Activated naive CD4-positive, alpha-beta T cell (primary cell): ENCODE measurements around the gene HSPA1B.
"Not testable (repeated sequence)": the region's sequence is repeated elsewhere in the genome, so short reads cannot be mapped to it uniquely, and the experiment has no call there.

Source experiments
- DNase-seq, 4 experiments: peaks; one replicate each; lab custom pipeline; 2025; lab: John Stamatoyannopoulos, UW

HSPA1B gene

GRCh38 chr6:31799781-31800180 lies 27.8 kb upstream of the HSPA1B start:
- no peak for DNase-seq

DNA sequence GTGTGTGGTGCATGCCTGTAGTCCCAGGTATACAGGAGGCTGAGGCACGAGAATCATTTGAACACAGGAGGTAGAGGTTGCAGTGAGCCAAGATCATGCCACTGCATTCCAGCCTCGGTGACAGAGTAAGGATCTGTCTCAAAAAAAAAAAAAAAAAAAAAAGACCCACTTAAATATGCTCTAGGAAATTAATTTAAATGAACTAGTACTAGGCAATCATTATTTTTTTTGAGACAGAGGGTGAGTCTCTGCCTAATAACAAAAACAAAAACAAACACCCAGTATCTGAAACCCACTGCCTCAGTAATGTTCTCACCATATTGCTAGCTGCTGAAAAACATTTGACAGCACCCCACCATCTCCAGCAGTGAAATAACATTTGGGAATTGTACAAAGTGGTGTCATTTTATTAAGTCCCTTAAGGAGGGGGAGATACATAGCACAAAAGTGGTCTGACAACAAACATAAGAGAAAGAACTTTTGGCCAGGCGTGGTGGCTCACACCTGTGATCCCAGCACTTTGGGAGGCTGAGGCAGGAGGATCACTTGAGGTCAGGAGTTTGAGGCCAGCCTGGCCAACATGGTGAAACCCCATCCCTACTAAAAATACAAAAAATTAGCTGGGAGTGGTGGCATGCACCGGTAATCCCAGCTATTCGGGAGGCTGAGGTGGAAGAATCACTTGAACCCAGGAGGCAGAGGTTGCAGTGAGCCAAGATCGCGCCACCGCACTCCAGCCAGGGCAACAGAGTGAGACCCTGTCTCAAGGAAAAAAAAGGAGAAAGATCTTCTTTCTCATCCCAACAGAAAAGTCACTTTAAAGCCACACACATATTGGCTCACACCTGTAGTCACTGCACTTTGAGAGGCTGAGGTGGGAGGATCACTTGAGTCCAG lies 26.3 kb upstream of the HSPA1B start:
- DNase-seq: not testable (repeated sequence)

GRCh38 chr6:31805939-31806469 lies 21.5 kb upstream of the HSPA1B start:
- no peak for DNase-seq

- DNase-seq: peak; percentile 83 to 95 (median 89)
Observed at GRCh38 chr6:31806470-31807272, 20.9 kb upstream of the HSPA1B start, which contains the start of gene LSM2. TSS of gene LSM2 (minus strand) at chr6:31806966. CDS start at chr6:31806757, 209 bp downstream.

DNA sequence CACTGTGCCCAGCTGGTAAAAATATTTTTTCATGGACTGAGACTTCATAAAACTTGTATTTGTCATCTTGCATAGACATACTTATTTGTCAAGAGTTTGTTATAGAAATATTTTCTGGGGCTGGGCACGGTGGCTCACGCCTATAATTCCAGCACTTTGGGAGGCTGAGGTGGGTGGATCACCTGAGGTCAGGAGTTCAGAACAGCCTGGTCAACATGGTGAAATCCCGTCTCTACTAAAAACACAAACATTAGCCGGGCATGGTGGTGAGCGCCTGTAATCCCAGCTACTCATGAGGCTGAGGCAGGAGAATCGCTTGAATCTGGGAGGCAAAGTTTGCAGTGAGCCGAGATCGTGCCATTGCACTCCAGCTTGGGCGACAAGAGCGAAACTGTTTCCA lies 18.9 kb upstream of the HSPA1B start:
- DNase-seq: not testable (repeated sequence)

DNA sequence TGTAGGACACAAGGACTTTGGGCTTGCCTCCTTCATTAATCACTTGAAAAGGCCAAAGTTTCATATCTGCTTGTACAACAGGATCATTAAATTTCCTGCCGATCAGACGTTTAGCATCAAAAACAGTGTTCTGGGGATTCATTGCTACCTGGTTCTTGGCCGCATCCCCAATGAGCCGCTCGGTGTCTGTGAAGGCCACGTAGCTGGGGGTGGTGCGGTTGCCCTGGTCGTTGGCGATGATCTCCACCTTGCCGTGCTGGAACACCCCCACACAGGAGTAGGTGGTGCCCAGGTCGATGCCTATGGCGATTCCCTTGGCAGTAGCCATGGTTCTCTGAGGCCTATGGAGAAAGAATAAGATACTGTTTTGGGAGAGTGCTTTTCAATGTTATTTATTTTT lies 15.9 kb upstream of the HSPA1B start:
- DNase-seq: no peak

- no peak for DNase-seq
Observed at GRCh38 chr6:31813465-31813849, 14.1 kb upstream of the HSPA1B start.

- peak in 2 of 4 experiments; percentile 18 to 51 for DNase-seq
Observed at GRCh38 chr6:31814677-31815024, 12.9 kb upstream of the HSPA1B start.

GRCh38 chr6:31815025-31815838 lies 12.3 kb upstream of the HSPA1B start, which contains the start of the genes HSPA1A and HSPA1L:
TSS of gene HSPA1A (plus strand) at chr6:31815543. CDS start at chr6:31815757, 214 bp downstream.
TSS of gene HSPA1L (minus strand) at chr6:31815283. CDS start at chr6:31811972, 3,311 bp downstream.
- peak in 3 of 4 experiments; percentile 35 to 49 (median 46) for DNase-seq

DNA sequence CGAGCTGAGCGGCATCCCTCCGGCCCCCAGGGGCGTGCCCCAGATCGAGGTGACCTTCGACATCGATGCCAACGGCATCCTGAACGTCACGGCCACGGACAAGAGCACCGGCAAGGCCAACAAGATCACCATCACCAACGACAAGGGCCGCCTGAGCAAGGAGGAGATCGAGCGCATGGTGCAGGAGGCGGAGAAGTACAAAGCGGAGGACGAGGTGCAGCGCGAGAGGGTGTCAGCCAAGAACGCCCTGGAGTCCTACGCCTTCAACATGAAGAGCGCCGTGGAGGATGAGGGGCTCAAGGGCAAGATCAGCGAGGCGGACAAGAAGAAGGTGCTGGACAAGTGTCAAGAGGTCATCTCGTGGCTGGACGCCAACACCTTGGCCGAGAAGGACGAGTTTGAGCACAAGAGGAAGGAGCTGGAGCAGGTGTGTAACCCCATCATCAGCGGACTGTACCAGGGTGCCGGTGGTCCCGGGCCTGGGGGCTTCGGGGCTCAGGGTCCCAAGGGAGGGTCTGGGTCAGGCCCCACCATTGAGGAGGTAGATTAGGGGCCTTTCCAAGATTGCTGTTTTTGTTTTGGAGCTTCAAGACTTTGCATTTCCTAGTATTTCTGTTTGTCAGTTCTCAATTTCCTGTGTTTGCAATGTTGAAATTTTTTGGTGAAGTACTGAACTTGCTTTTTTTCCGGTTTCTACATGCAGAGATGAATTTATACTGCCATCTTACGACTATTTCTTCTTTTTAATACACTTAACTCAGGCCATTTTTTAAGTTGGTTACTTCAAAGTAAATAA lies 10.2 kb upstream of the HSPA1B start:
- peak in 1 of 4 experiments; percentile 21 for DNase-seq

- DNase-seq: not testable (repeated sequence)
Observed at GRCh38 chr6:31817929-31818511, 9.5 kb upstream of the HSPA1B start.

DNA sequence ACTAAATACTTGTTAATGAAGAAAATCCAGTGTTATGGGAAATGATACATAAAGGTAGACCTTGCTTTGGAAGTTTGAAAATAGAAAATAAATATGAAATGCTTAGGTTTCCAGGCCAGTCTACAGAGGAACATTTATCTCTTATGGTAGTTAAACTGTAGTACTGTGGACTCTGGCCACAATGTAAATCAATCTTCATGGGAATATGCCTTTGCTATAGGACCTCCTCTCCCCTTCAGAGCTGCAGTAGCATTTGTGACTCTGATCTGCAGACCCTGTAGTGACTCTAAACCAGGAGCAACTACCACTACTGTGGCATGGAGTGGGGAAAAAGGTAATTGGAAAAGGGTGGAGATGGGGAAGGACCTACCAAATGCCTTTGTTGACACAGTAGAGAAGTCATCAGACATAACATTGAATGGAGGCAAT lies 7.7 kb upstream of the HSPA1B start:
- DNase-seq: no peak

DNA sequence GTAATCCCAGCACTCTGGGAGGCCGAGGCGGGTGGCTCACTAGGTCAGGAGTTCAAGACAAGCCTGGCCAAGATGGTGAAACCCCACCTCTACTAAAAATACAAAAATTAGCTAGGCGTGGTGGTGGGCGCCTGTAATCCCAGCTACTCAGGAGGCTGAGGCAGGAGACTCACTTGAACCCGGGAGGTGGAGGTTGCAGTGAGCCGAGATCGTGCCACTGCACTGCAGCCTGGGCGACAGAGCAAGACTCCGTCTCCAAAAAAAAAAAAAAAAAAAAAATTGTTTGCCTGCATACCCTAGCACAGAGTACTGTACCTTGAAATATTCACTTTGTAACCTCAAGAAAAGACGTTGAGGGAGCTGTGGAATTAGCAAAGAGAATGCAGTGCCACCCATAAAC lies 7.1 kb upstream of the HSPA1B start:
- not testable (repeated sequence) for DNase-seq

GRCh38 chr6:31821301-31822035 lies 6.1 kb upstream of the HSPA1B start:
- DNase-seq: peak in 2 of 4 experiments; percentile 19 to 49

GRCh38 chr6:31822036-31822821 lies 5.3 kb upstream of the HSPA1B start:
- DNase-seq: peak in 2 of 4 experiments; percentile 39 to 61

DNA sequence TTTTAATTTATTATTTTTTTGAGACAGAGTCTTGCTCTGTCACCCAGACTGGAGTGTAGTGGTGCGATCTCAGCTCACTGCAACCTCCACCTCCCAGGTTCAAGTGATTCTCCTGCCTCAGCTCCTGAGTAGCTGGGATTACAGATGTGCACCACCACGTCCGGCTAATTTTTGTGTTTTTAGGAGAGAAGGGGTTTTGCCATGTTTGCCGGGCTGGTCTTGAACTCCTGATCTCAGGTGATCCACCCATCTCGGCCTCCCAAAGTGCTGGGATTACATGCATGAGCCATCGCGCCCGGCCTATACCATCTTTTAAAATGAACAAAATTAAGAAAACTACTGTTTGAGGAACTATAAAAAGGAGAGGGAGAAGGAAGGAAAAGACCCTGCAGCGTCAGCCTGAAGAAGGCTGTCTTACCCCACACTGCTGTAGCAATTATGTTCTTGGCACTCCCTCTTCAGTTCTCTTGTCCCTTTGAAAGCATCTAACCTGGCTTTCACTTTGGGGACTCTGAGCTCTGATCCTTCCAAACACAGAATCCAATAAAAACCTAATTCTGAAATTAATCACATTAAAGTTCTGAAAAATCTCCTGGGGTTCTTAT lies 3.8 kb upstream of the HSPA1B start:
- not testable (repeated sequence) for DNase-seq

DNA sequence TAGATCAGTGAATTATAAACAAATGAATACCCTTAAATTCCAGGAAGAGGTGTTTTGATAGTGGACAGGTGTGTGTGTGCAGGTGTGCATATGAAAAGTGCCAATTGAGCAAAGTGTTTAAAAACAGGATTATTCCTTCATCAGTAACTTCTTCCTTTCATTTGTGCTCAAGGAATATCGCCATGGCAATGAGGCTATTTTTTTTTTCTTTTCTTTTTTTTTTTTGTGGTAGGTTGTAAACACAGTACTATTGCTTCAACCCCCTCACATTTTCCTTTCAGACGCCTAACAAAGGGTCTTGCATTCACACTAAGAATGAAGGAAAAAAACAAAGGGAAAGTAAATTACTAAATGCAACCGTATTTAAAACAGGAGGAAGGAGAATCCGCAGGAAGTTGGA lies 2.0 kb upstream of the HSPA1B start:
- DNase-seq: no peak

DNA sequence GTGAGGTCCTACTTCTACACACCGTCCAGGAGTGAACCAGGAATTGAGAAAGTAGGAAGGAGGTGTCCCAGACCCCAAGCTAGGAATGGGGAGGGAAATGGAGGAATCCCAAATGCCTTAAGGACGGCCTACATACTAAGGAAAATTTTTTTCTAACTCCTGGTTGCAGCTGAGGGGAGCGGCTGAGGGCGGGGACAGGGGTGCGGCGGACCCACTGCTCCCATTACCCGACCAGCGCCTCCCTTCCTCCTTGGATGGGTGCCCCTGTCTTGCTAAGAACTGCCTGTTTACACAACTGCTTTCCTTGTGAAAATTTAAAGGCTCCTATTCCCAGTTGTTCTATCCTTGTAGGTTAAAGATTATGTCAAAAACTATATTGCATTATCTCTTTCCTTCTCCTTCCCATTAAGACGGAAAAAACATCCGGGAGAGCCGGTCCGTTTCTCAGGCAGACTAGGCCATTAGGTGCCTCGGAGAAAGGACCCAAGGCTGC lies 699 bp upstream of the HSPA1B start:
- peak in 1 of 4 experiments; percentile 29 for DNase-seq
